GM19438 (cell line): ENCODE data around the gene CHD5.

Experiments used
- ATAC-seq: cut with Tn5 transposase; IDR thresholded peaks from one replicate; pipeline ENCODE4 v1.9.1; 2021; ENCODE audit warnings: low read depth; ENCODE audit not compliant: unreplicated experiment

CHD5 gene

GRCh38 chr1:6121651-6122370 is 58.3 kb downstream of the CHD5 start:
- no peak for ATAC-seq

GRCh38 chr1:6121021-6121421 is 59.1 kb downstream of the CHD5 start:
- ATAC-seq = no peak

- no peak for ATAC-seq
These were observed 61.7 kb downstream of the CHD5 start for GRCh38 chr1:6118415-6118814.

GRCh38 chr1:6117624-6118023 is 62.5 kb downstream of the CHD5 start:
- ATAC-seq = no peak

- no peak for ATAC-seq
These were observed 63.1 kb downstream of the CHD5 start for GRCh38 chr1:6117064-6117463.

- ATAC-seq = no peak
These were observed 64.0 kb downstream of the CHD5 start for GRCh38 chr1:6116137-6116536.

- ATAC-seq = no peak
These were observed 66.4 kb downstream of the CHD5 start for GRCh38 chr1:6113745-6114144.

- no peak for ATAC-seq
These were observed 67.0 kb downstream of the CHD5 start for GRCh38 chr1:6113116-6113515.

GRCh38 chr1:6112690-6113005 is 67.5 kb downstream of the CHD5 start:
- ATAC-seq = no peak

- ATAC-seq = no peak
These were observed 68.0 kb downstream of the CHD5 start for GRCh38 chr1:6111991-6112689.

- no peak for ATAC-seq
These were observed 68.5 kb downstream of the CHD5 start for GRCh38 chr1:6111571-6111970.

- no peak for ATAC-seq
These were observed 69.8 kb downstream of the CHD5 start for GRCh38 chr1:6110326-6110725.

GRCh38 chr1:6109688-6110087 is 70.4 kb downstream of the CHD5 start:
- ATAC-seq = no peak

GRCh38 chr1:6108937-6109614 is 71.0 kb downstream of the CHD5 start:
- ATAC-seq = no peak

GRCh38 chr1:6108476-6108875 is 71.6 kb downstream of the CHD5 start:
- ATAC-seq = no peak

GRCh38 chr1:6107409-6108356 is 72.4 kb downstream of the CHD5 start:
- ATAC-seq = no peak

GRCh38 chr1:6106977-6107376 is 73.1 kb downstream of the CHD5 start:
- ATAC-seq = no peak

GRCh38 chr1:6106321-6106731 is 73.8 kb downstream of the CHD5 start:
- no peak for ATAC-seq

- ATAC-seq = no peak
These were observed 74.4 kb downstream of the CHD5 start for GRCh38 chr1:6105763-6106162.

- ATAC-seq = no peak
These were observed 74.9 kb downstream of the CHD5 start for GRCh38 chr1:6105218-6105679.

- no peak for ATAC-seq
These were observed 75.5 kb downstream of the CHD5 start for GRCh38 chr1:6104631-6105030.
